ENCODE results near the gene GHR. TPM values are rescaled to one million over a fixed set of nuclear protein-coding genes. Genes with fewer than 3 reads are reported as not detected.

Gene GHR
- polyA plus RNA-seq, 3 donors = not detected

DNA sequence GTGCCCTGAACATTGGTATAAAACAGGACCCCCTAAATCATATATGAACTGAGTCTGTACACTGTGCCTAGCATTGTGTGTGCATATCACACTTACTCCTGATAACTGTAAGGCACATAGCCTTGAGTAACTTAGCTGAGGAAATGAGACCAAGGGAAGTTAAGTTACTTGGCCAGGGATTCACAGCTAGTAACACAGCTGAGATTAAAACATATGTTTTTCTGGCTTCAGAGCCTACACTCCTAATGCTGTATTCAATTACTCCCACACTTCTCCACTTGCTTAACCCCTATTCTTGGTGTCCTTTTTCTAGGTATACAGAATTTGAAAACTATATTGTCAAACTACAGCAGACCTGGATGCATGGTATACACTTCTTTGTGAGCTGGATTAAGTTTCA is 12.8 kb downstream of the GHR start:
- Mint-ChIP-seq H3K27ac (no peak overlapping the region), H3K9me3 (peaks cover 0 to 3% (median 0%) of the 10 kb centered on the region in 7 donors), H3K36me3 (no peaks in the 10 kb centered on the region), H3K27me3 (ENCODE audit: low read depth in 3 of 3) (peaks cover 0 to 3% (median 0%) of the 10 kb centered on the region in 3 donors), H3K4me1 (no peaks in the 10 kb centered on the region), H3K4me3 (no peak overlapping the region)
- Histone ChIP-seq H3K9me3 (replicated peaks in 1 of 2; ENCODE audit: control insufficient read depth in 1 of 2, insufficient read depth in 1 of 2, low read length in 2 of 2) (no peaks in the 10 kb centered on the region), H3K4me3 (replicated peaks in 1 of 3; ENCODE audit: low read depth in 2 of 3, low read length in 3 of 3) (no peak overlapping the region), H3K4me1 (ENCODE audit: control insufficient read depth in 1 of 2, insufficient read depth in 2 of 2, low read length in 2 of 2) (no peaks in the 10 kb centered on the region), H3K79me2 (ENCODE audit: insufficient read depth, low read length) (no peaks in the 10 kb centered on the region), H3K27me3 (ENCODE audit: control insufficient read depth in 2 of 2, insufficient read depth in 2 of 2, low read length in 2 of 2) (no peaks in the 10 kb centered on the region), H3K9ac (ENCODE audit: insufficient read depth, low read length, poor library complexity, severe bottlenecking) (no peak overlapping the region), H3K36me3 (replicated peaks in 1 of 2; ENCODE audit: control insufficient read depth in 1 of 2, insufficient read depth in 2 of 2, low read length in 2 of 2) (no peaks in the 10 kb centered on the region), H4K20me1 (ENCODE audit: insufficient read depth, low read length) (no peaks in the 10 kb centered on the region), H3K4me2 (replicated peaks; ENCODE audit: extremely low read depth, low read length, poor library complexity, severe bottlenecking) (no peak overlapping the region), H2AFZ (ENCODE audit: insufficient read depth, low read depth, low read length, poor library complexity, severe bottlenecking) (no peak overlapping the region), H3K27ac (ENCODE audit: low read depth in 1 of 2, low read length in 2 of 2) (no peak overlapping the region)
- intact Hi-C loops (cut with micrococcal nuclease) = no loop called here
- DNase-seq = no peak
- TF ChIP-seq, protein P1, sequence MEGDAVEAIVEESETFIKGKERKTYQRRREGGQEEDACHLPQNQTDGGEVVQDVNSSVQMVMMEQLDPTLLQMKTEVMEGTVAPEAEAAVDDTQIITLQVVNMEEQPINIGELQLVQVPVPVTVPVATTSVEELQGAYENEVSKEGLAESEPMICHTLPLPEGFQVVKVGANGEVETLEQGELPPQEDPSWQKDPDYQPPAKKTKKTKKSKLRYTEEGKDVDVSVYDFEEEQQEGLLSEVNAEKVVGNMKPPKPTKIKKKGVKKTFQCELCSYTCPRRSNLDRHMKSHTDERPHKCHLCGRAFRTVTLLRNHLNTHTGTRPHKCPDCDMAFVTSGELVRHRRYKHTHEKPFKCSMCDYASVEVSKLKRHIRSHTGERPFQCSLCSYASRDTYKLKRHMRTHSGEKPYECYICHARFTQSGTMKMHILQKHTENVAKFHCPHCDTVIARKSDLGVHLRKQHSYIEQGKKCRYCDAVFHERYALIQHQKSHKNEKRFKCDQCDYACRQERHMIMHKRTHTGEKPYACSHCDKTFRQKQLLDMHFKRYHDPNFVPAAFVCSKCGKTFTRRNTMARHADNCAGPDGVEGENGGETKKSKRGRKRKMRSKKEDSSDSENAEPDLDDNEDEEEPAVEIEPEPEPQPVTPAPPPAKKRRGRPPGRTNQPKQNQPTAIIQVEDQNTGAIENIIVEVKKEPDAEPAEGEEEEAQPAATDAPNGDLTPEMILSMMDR (IDR thresholded peaks at IDR 0.05) = no peak

DNA sequence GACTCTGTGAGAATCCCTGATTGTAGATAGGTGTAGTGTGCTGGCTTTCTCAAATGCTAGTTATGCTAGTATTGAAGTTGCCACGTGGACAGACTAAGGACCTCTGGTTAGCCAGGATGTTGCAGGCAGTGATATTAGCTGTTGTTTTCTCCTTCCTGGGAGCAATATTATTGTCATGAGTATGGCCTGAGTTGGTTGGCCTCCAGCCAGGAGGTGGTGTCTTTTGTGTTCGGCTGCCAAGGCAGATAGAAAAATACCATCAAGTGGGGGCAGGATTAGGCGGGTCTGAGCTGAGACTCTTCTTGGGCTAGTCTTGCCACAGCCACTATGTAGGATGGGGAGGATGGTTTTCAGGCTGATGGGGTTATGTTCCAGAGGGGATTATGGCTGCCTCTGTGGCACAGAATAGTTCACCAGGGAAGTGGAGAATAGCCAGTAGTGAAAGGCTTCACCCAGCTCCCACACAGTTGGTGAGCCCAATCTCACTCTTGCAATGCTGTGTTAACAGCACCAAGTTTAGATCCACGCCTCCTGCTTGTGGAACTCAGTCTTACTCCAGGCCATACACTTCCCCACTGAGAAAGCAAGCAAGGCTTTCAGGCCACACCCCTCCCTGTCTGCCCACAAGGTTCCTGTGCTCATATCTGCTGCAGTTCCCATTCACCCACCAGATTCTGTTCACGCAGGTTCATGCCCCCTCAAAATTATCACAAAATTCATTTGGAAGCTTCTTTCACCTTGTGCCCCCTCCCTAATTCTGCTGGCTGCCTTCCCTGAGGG is 31.2 kb downstream of the GHR start:
- peaks cover 0 to 4% (median 0%) of the 10 kb centered on the region in 3 donors for H3K27me3 Mint-ChIP-seq (ENCODE audit: low read depth in 3 of 3)
- H3K27me3 ChIP-seq (ENCODE audit: control insufficient read depth in 2 of 2, insufficient read depth in 2 of 2, low read length in 2 of 2) = no peaks in the 10 kb centered on the region
- H3K4me3 ChIP-seq (replicated peaks in 1 of 3; ENCODE audit: low read depth in 2 of 3, low read length in 3 of 3) = no peak overlapping the region
- no peak overlapping the region for H3K27ac Mint-ChIP-seq
- no peak for DNase-seq
- H3K4me1 Mint-ChIP-seq = no peaks in the 10 kb centered on the region
- TF ChIP-seq, protein P1 (IDR thresholded peaks at IDR 0.05) = no peak
- H3K27ac ChIP-seq (ENCODE audit: low read depth in 1 of 2, low read length in 2 of 2) = no peak overlapping the region
- H2AFZ ChIP-seq (ENCODE audit: insufficient read depth, low read depth, low read length, poor library complexity, severe bottlenecking) = no peak overlapping the region
- H3K9me3 ChIP-seq (replicated peaks in 1 of 2; ENCODE audit: control insufficient read depth in 1 of 2, insufficient read depth in 1 of 2, low read length in 2 of 2) = peaks cover 6 to 10% of the 10 kb centered on the region in 2 donors
- no peaks in the 10 kb centered on the region for H3K36me3 Mint-ChIP-seq
- intact Hi-C loops (cut with micrococcal nuclease) = no loop called here
- no peaks in the 10 kb centered on the region for H3K79me2 ChIP-seq (ENCODE audit: insufficient read depth, low read length)
- no peak overlapping the region for H3K9ac ChIP-seq (ENCODE audit: insufficient read depth, low read length, poor library complexity, severe bottlenecking)
- no peaks in the 10 kb centered on the region for H4K20me1 ChIP-seq (ENCODE audit: insufficient read depth, low read length)
- WGBS (ENCODE audit: insufficient coverage) = 100% methylated on average over 4 of the region's 5 CpGs
- no peaks in the 10 kb centered on the region for H3K4me1 ChIP-seq (ENCODE audit: control insufficient read depth in 1 of 2, insufficient read depth in 2 of 2, low read length in 2 of 2)
- no peak overlapping the region for H3K4me2 ChIP-seq (replicated peaks; ENCODE audit: extremely low read depth, low read length, poor library complexity, severe bottlenecking)
- no peak overlapping the region for H3K4me3 Mint-ChIP-seq
- peaks cover 8 to 19% (median 13%) of the 10 kb centered on the region in 7 donors for H3K9me3 Mint-ChIP-seq
- H3K36me3 ChIP-seq (replicated peaks in 1 of 2; ENCODE audit: control insufficient read depth in 1 of 2, insufficient read depth in 2 of 2, low read length in 2 of 2) = no peaks in the 10 kb centered on the region
